ENCODE measurements around the gene INPP5B.
"Not testable (repeated sequence)": the region's sequence is repeated elsewhere in the genome, so short reads cannot be mapped to it uniquely, and the experiment has no call there.

The INPP5B gene

GRCh38 chr1:37914719-37915475 is 32.0 kb downstream of the INPP5B start:
- in situ Hi-C loops (cut with HindIII; ENCODE audit: low sequenced_read_pairs), result no loop called here

DNA sequence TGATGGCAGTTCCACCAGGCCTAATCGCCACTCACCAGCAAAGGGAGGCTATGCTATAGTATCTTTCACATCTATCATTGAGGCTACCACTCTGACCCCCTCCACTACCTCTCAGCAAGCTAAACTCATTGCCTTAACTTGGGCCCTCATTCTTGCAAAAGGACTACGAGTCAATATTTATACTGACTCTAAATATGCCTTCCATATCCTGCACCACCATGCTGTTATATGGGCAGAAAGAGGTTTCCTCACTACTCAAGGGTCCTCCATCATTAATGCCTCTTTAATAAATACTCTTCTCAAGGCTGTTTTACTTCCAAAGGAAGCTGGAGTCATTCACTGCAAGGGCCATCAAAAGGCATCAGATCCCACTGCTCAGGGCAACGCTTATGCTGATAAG is 35.4 kb downstream of the INPP5B start:
- in situ Hi-C loops (cut with HindIII; ENCODE audit: low sequenced_read_pairs), result not testable (repeated sequence)

GRCh38 chr1:37910886-37911285 is 36.0 kb downstream of the INPP5B start:
- in situ Hi-C loops (cut with HindIII; ENCODE audit: low sequenced_read_pairs), result not testable (repeated sequence)

DNA sequence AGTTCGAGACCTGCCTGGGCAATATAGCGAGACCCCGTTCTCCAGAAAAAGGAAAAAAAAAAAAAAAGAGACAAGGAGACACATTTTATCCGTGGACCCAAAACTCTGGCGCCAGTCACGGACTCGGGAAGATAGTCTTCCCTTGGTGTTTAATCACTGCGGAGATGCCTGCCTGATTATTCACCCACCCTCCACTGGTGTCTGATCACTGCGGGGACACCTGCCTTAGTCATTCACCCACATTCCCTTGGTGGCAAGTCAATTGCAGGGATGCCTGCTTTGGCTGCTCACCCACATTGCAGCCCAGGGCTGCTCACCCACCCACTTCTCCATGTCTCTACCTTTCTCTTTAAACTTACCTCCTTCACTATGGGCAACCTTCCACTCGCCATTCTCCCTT is 38.3 kb downstream of the INPP5B start:
- in situ Hi-C loops (cut with HindIII; ENCODE audit: low sequenced_read_pairs), result not testable (repeated sequence)

DNA sequence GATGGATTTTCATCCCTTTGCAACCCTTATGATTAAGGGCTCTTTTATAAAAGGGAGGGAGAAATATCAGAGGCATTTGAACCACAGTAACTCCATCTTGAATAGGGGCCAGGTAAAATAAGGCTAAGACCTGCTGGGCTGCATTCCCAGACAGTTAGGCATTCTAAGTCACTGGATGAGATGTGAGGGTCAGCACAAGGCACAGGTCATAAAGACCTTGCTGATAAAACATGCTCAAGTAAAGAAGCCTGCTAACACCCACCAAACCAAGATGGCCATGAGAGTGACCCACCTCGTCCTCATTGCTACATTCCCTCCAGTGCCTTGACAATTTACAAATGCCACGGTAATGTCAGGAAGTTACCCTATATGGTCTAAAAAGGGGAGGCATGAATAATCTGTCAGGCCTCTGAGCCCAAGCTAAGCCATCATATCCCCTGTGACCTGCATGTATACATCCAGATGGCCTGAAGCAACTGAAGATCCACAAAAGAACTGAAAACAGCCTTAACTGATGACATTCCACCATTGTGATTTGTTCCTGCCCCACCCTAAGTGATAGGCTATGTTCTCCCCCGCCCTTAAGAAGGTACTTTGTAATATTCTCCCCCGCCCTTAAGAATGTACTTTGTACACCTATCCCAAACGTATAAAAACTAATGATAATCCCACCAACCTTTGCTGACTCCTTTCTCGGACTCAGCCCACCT is 39.3 kb downstream of the INPP5B start:
- in situ Hi-C loops (cut with HindIII; ENCODE audit: low sequenced_read_pairs), result not testable (repeated sequence)

DNA sequence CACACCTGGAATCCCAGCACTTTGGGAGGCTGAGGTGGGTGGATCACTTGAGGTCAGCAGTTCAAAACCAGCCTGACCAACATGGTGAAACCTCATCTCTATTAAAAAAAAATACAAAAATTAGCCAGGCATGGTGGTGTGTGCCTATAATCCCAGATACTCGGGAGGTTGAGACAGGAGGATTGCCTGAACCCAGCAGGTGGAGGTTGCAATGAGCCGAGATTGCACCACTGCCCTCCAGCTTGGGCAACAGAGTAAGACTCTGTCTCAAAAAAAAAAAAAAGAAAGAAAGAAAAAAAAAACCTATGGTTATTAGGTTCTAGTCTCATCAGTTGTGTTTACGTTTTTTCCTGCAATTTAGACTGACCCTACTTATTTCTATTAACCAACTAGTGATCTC is 40.3 kb downstream of the INPP5B start:
- in situ Hi-C loops (cut with HindIII; ENCODE audit: low sequenced_read_pairs), result not testable (repeated sequence)

DNA sequence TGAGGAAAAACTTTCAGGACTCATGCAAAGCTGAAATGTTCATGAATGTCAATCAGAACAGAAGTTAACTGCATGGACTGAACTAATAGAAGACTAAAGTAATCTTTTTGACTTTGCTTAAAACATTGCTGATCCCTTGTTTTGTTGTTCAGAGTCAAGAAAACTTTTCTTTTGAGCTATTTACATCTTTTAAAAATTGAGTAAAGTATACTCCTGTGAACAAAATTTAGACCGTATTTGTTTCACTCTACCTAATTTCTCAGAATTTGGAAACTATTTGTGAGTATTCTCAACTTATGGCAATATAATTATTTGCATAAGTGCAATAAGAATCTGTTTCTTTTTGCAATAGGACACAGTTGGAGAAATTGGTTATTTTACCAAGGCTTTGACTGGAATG is 41.1 kb downstream of the INPP5B start:
- in situ Hi-C loops (cut with HindIII; ENCODE audit: low sequenced_read_pairs), result no loop called here

GRCh38 chr1:37903921-37904320 is 42.9 kb downstream of the INPP5B start:
- in situ Hi-C loops (cut with HindIII; ENCODE audit: low sequenced_read_pairs), result not testable (repeated sequence)

DNA sequence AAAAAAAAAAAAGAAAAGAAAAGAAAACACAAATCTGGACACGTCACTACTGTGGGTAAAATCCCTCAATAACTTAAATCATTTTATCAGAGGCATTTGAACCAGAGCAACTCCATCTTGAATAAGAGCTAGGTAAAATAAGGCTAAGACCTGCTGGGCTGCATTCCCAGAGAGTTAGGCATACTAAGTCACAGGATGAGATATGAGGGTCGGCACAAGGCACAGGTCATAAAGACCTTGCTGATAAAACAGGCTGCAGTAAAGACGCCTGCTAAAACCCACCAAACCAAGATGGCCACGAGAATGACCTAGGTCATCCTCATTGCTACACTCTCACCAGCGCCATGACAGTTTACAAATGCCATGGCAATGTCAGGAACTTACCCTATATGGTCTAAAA is 43.9 kb downstream of the INPP5B start:
- in situ Hi-C loops (cut with HindIII; ENCODE audit: low sequenced_read_pairs), result no loop called here

GRCh38 chr1:37901893-37902225 is 45.0 kb downstream of the INPP5B start:
- in situ Hi-C loops (cut with HindIII; ENCODE audit: low sequenced_read_pairs), result no loop called here

GRCh38 chr1:37901191-37901892 is 45.5 kb downstream of the INPP5B start:
- in situ Hi-C loops (cut with HindIII; ENCODE audit: low sequenced_read_pairs), result no loop called here

GRCh38 chr1:37897563-37897962 is 49.3 kb downstream of the INPP5B start:
- in situ Hi-C loops (cut with HindIII; ENCODE audit: low sequenced_read_pairs), result not testable (repeated sequence)

GRCh38 chr1:37893673-37894072 is 53.2 kb downstream of the INPP5B start:
- in situ Hi-C loops (cut with HindIII; ENCODE audit: low sequenced_read_pairs), result no loop called here

DNA sequence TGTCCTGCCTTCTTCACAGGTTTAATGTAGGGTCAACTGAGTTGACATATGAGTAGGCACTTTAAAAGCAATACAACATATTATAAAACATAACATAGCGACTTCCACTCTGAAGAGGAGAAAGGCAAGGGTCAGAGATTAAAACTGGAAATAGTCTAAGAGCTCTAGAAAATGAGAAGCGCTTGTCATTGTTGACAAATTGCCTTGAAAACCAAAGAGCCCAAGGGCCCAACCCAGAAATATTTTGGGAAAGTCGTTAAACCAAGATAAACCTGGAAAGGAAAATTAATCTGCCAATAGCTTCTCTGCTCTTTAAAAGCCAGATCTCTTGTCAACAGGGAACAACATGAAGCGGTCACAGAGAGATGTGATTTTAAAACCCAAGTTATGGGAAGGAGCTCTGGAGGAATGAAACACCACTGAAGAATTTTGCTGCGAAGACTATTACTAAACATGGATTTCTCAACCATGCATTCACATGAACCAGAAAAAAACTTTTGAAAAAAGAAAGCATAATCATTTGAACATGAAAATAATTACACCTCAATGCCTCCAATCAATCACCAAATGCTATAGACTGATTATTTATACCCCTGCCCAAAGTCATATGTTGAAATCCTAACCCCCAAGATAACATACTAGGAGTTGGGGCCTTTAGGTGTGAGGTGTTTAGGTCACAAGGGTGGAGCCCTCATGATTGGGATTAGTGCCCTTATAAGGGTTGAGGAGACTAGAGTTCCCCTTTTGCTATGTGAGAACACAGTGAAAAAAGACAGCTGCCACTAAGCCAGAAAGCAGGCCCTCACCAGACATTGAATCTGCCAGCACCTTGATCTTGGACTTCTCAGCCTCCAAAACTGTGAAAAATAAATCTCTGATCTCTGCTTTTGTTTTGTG is 54.5 kb downstream of the INPP5B start:
- in situ Hi-C loops (cut with HindIII; ENCODE audit: low sequenced_read_pairs), result no loop called here

DNA sequence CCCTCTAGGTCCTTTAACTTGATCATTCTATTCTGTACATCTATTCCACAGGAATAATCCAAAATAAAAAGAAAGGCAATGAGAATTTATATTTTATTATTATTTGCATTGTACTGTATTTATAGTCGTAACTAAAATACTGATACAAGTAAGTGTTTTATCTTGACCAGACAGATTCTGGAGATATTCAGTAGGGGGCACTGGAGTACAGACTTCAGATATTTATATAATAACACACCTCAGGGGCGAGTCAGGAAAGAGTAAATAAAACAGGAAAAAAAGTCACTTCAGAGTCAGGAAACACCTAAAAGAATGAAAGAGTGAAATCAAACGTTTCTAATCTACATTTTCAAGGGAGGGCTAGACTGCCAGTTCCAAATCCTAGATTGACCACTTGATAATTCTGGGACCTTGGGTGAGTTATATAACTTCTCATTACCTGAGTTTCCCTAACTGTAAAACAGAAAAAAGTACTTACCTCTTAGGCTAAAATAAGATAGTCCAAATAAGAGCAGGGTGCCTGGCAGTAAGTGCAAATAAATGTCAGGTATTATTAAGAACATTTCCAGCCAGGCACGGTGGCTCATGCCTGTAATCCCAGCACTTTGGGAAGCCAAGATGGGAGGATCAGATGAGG is 56.4 kb downstream of the INPP5B start:
- in situ Hi-C loops (cut with HindIII; ENCODE audit: low sequenced_read_pairs), result no loop called here

DNA sequence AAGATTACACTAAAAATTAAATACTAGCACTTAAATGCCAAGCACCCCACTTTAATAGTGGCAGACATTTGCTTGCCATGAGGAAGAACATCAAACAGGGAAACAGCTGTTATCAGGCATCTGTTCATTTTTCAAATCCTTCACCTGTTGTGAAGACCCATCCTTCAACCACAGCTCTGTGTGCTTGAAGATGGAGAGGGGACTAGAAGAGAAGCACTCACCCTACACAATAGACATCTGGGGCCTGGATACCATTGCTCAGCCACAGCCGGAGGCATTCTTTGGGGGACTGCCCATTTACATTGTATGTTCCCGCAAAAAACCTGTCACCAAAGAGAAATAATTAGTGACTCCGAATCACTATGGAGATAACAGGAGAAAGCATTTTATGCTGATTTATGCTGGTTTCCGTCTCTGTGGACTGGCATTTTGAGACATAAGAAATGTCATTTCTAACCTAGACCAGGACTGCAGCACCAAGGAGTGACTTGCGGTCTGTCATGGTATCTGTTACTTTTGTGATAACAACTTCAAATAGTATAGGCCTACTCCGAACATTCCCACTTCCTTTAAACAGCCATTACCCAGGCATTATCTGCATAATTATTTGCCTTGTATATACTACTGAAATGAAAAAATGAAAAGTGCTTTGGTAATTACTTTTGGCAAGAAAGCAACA is 58.7 kb downstream of the INPP5B start:
- in situ Hi-C loops (cut with HindIII; ENCODE audit: low sequenced_read_pairs), result no loop called here

- in situ Hi-C loops (cut with HindIII; ENCODE audit: low sequenced_read_pairs), result no loop called here
These were observed 62.7 kb downstream of the INPP5B start for GRCh38 chr1:37884145-37884544.

GRCh38 chr1:37883671-37884070 is 63.2 kb downstream of the INPP5B start:
- in situ Hi-C loops (cut with HindIII; ENCODE audit: low sequenced_read_pairs), result no loop called here

- in situ Hi-C loops (cut with HindIII; ENCODE audit: low sequenced_read_pairs), result no loop called here
These were observed 67.0 kb downstream of the INPP5B start for GRCh38 chr1:37879865-37880264.

GRCh38 chr1:37878071-37878470 is 68.8 kb downstream of the INPP5B start:
- in situ Hi-C loops (cut with HindIII; ENCODE audit: low sequenced_read_pairs), result no loop called here
